Keratinocyte (primary cell): ENCODE data around the gene MDK. TPM values are rescaled to one million over a fixed set of nuclear protein-coding genes. Genes with fewer than 3 reads are reported as not detected.

Experiments used
- DNase-seq: peaks from one replicate; pipeline ENCODE4 v3.0.0-alpha.2; 2011; ENCODE audit warnings: low read depth, missing footprints, low spot score
- FAIRE-seq: peaks from 2 replicates; lab custom pipeline; 2011; peaks lifted over from hg19 to GRCh38; lab: Jason Lieb, UNC
- H2AFZ ChIP-seq: 2 replicates; pipeline ENCODE4 v1.6.0; 2012; ENCODE audit warnings: low read length, control low read depth, inconsistent platforms; ENCODE audit not compliant: control insufficient read depth
- H3K27ac ChIP-seq: 2 replicates; pipeline ENCODE4 v1.5.1; 2011; ENCODE audit warnings: low read length; ENCODE audit not compliant: control insufficient read depth, insufficient read depth
- H3K27me3 ChIP-seq: 3 replicates; pipeline ENCODE4 v1.6.0; 2011; ENCODE audit warnings: low read length; ENCODE audit not compliant: control insufficient read depth, insufficient read depth; ENCODE audit errors: extremely low read depth
- H3K36me3 ChIP-seq, 2 experiments: 2 replicates in 1 of 2; 3 replicates in 1 of 2; pipeline ENCODE4 v1.5.1; 2011; ENCODE audit warnings: low read length in 2 of 2, mild to moderate bottlenecking in 1 of 2; ENCODE audit not compliant: control insufficient read depth in 2 of 2, insufficient read depth in 2 of 2; ENCODE audit errors: extremely low read depth in 1 of 2
- H3K4me1 ChIP-seq: 3 replicates; pipeline ENCODE4 v1.5.1; 2011; ENCODE audit warnings: low read length; ENCODE audit not compliant: control insufficient read depth, insufficient read depth; ENCODE audit errors: extremely low read depth
- H3K4me2 ChIP-seq: 3 replicates; pipeline ENCODE4 v1.6.0; 2011; ENCODE audit warnings: low read depth, low read length; ENCODE audit not compliant: control insufficient read depth, insufficient read depth; ENCODE audit errors: extremely low read depth
- H3K4me3 ChIP-seq, 3 experiments: fragments of 200-600 bp in 1 of 3; sonication (generic) in 1 of 3; 2 replicates in 2 of 3; 3 replicates in 1 of 3; pipeline ENCODE4 v1.5.1; 2011 to 2016; ENCODE audit warnings: low read length in 3 of 3, mild to moderate bottlenecking in 3 of 3, control low read depth in 2 of 3, inconsistent platforms in 1 of 3, low read depth in 1 of 3, mixed read lengths in 1 of 3, mixed run types in 1 of 3, moderate library complexity in 1 of 3; ENCODE audit not compliant: control insufficient read depth in 2 of 3, insufficient read depth in 2 of 3; ENCODE audit errors: extremely low read depth in 1 of 3
- H3K79me2 ChIP-seq: 2 replicates; pipeline ENCODE4 v1.6.0; 2012; ENCODE audit warnings: low read length; ENCODE audit not compliant: control insufficient read depth, insufficient read depth
- H3K9ac ChIP-seq: 3 replicates; pipeline ENCODE4 v1.6.0; 2011; ENCODE audit warnings: low read length; ENCODE audit not compliant: control insufficient read depth, insufficient read depth; ENCODE audit errors: extremely low read depth
- H3K9me1 ChIP-seq: 3 replicates; pipeline ENCODE4 v1.6.0; 2011; ENCODE audit warnings: low read length; ENCODE audit not compliant: control insufficient read depth, insufficient read depth; ENCODE audit errors: extremely low read depth
- H3K9me3 ChIP-seq: 2 replicates; pipeline ENCODE4 v1.5.1; 2012; ENCODE audit warnings: low read depth, low read length; ENCODE audit not compliant: control insufficient read depth
- H4K20me1 ChIP-seq: 3 replicates; pipeline ENCODE4 v1.6.0; 2011; ENCODE audit warnings: low read length; ENCODE audit not compliant: control insufficient read depth, insufficient read depth; ENCODE audit errors: extremely low read depth
- EZH2 ChIP-seq: IDR thresholded peaks from one replicate; pipeline ENCODE4 v1.6.1; 2012; ENCODE audit warnings: inconsistent platforms, mild to moderate bottlenecking, low read length, moderate library complexity
- dilution Hi-C: fragments of 300-500 bp; cut with MboI; formaldehyde crosslinking; loops from one replicate; pipeline ENCODE4 v1.7.0; 2020; ENCODE audit warnings: low sequenced_read_pairs; ENCODE audit not compliant: extremely low pct_ligation_motif_present
- polyA plus RNA-seq, 5 experiments: library from polyadenylated mRNA; depleted of rRNA in 3 of 5; stranded (reverse) in 3 of 5; stranded (forward) in 1 of 5; unstranded in 1 of 5; fragments of >200 nt; gene quantifications; 1 replicate in 1 of 5; 2 replicates in 3 of 5; 3 replicates in 1 of 5; pipeline versions ENCODE4 v1.2.1 to v1.2.3, GENCODE V29; 2011 to 2012; ENCODE audit warnings: missing spikeins in 2 of 5, low read depth in 1 of 5, low replicate concordance in 1 of 5
- TF ChIP-seq, protein P1 (sequence below), 3 experiments: IDR thresholded peaks in 1 of 3; conservative IDR thresholded peaks in 1 of 3; optimal IDR thresholded peaks in 1 of 3; 2 replicates in 2 of 3; 3 replicates in 1 of 3; pipeline versions ENCODE3 to v1.5.1; 2011; ENCODE audit warnings: low read length in 3 of 3, mild to moderate bottlenecking in 3 of 3, moderate library complexity in 2 of 3, control low read depth in 1 of 3, inconsistent platforms in 1 of 3; ENCODE audit not compliant: insufficient read depth in 2 of 3; ENCODE audit errors: extremely low read depth in 1 of 3

MDK gene
- polyA plus RNA-seq, 1 donor (not counting 4 experiments of a cell fraction or from before 2014, with no cell fraction given): 5.4 TPM

DNA sequence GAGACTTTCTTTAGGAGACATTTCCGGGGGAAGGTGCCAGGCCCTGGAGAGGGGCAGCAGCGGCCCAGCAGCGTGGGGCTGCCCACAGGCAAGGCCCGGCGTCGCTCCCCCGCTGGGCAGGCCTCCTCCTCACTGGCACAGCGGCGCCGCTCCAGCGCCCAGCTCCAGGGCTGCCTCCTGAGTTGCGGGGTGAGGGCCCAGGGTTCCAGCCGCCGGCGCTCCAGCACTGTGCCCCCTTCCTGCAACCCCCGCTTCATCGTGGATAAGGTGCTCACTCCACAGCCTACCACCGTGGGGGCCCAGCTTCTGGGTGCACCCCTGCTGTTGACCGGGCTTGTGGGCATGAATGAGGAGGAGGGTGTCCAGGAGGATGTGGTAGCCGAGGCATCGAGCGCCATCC lies 15.2 kb upstream of the MDK start:
- TF ChIP-seq, protein P1, sequence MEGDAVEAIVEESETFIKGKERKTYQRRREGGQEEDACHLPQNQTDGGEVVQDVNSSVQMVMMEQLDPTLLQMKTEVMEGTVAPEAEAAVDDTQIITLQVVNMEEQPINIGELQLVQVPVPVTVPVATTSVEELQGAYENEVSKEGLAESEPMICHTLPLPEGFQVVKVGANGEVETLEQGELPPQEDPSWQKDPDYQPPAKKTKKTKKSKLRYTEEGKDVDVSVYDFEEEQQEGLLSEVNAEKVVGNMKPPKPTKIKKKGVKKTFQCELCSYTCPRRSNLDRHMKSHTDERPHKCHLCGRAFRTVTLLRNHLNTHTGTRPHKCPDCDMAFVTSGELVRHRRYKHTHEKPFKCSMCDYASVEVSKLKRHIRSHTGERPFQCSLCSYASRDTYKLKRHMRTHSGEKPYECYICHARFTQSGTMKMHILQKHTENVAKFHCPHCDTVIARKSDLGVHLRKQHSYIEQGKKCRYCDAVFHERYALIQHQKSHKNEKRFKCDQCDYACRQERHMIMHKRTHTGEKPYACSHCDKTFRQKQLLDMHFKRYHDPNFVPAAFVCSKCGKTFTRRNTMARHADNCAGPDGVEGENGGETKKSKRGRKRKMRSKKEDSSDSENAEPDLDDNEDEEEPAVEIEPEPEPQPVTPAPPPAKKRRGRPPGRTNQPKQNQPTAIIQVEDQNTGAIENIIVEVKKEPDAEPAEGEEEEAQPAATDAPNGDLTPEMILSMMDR (optimal IDR thresholded peaks at IDR 0.05 in 1 of 3, IDR thresholded peaks at IDR 0.05 in 1 of 3, conservative IDR thresholded peaks at IDR 0.05 in 1 of 3; ENCODE audit: extremely low read depth in 1 of 3, insufficient read depth in 2 of 3, low read length in 3 of 3): no peak
- no peak for TF ChIP-seq EZH2
- Histone ChIP-seq H3K9ac (no peak overlapping the region), H2AFZ (no peak overlapping the region), H3K4me3 (no peak overlapping the region), H3K4me1 (peaks cover 3% of the 10 kb centered on the region), H3K27me3 (no peaks in the 10 kb centered on the region), H4K20me1 (peaks cover 11% of the 10 kb centered on the region), H3K9me1 (peaks cover 3% of the 10 kb centered on the region), H3K79me2 (peaks cover 40% of the 10 kb centered on the region), H3K9me3 (no peaks in the 10 kb centered on the region), H3K36me3 (peaks cover 22 to 38% of the 10 kb centered on the region in 2 experiments), H3K4me2 (no peak overlapping the region), H3K27ac (no peak overlapping the region)
- FAIRE-seq: no peak
- dilution Hi-C loops: no loop called here
- DNase-seq: no peak

DNA sequence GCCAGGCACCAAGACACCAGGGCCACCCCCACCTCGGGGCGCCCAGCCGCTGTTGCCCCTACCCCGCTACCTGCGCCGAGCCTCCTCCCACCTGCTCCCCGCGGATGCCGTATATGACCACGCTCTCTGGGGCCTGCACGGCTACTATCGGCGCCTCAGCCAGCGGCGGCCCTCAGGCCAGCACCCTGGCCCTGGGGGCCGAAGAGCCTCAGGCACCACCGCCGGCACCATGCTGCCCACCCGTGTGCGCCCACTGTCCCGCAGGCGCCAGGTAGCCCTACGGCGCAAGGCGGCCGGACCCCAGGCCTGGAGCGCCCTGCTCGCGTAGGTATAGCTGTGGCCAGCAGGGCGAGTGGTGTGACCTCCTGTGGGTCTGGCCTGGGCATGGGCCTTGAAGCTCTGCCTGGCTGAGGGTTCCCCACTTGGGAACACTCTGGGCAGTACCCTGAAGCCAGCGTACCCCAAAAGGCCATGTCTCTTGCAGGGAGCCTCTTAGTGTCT lies 14.8 kb upstream of the MDK start:
- Histone ChIP-seq H3K27ac (no peak overlapping the region), H3K9me3 (no peaks in the 10 kb centered on the region), H3K4me3 (no peak overlapping the region), H3K79me2 (peaks cover 35% of the 10 kb centered on the region), H3K4me1 (peaks cover 3% of the 10 kb centered on the region), H2AFZ (no peak overlapping the region), H3K4me2 (no peak overlapping the region), H4K20me1 (peaks cover 10% of the 10 kb centered on the region), H3K9me1 (peaks cover 3% of the 10 kb centered on the region), H3K27me3 (no peaks in the 10 kb centered on the region), H3K9ac (no peak overlapping the region), H3K36me3 (peaks cover 23 to 38% of the 10 kb centered on the region in 2 experiments)
- dilution Hi-C loops: no loop called here
- no peak for FAIRE-seq
- TF ChIP-seq EZH2: no peak
- TF ChIP-seq, protein P1 (optimal IDR thresholded peaks at IDR 0.05 in 1 of 3, IDR thresholded peaks at IDR 0.05 in 1 of 3, conservative IDR thresholded peaks at IDR 0.05 in 1 of 3; ENCODE audit: extremely low read depth in 1 of 3, insufficient read depth in 2 of 3, low read length in 3 of 3): no peak
- DNase-seq: no peak
